HEK293 (cell line): Measurements from ENCODE around the gene TMEM140.

ENCODE experiments used
- CTCF ChIP-seq: fragments of 450-650 bp; formaldehyde crosslinking; IDR thresholded peaks from 2 replicates; pipeline ENCODE4 v1.5.1; 2016; ENCODE audit warnings: missing biosample characterization, missing genetic modification characterization
- FEZF1 ChIP-seq: fragments of 450-650 bp; formaldehyde crosslinking; IDR thresholded peaks from 2 replicates; pipeline ENCODE4 v1.5.1; 2016; ENCODE audit warnings: missing biosample characterization, missing genetic modification characterization
- HOXA7 ChIP-seq: sonication (generic); formaldehyde crosslinking; IDR thresholded peaks from 2 replicates; pipeline ENCODE4 v1.8.1; 2022; ENCODE audit warnings: missing genetic modification reagents, borderline replicate concordance
- ZBTB21 ChIP-seq: fragments of 450-650 bp; formaldehyde crosslinking; IDR thresholded peaks from 2 replicates; pipeline ENCODE4 v1.5.1; 2017; ENCODE audit warnings: missing biosample characterization, missing genetic modification characterization
- ZBTB7A ChIP-seq: fragments of 450-650 bp; formaldehyde crosslinking; IDR thresholded peaks from 2 replicates; pipeline ENCODE4 v1.5.1; 2016; ENCODE audit warnings: low read depth, missing biosample characterization, missing genetic modification characterization
- ZNF112 ChIP-seq: fragments of 450-650 bp; formaldehyde crosslinking; IDR thresholded peaks from 2 replicates; pipeline ENCODE4 v1.5.0; 2017; ENCODE audit warnings: missing biosample characterization, missing genetic modification characterization
- ZNF175 ChIP-seq: fragments of 450-650 bp; formaldehyde crosslinking; IDR thresholded peaks from 2 replicates; pipeline ENCODE4 v1.5.1; 2016; ENCODE audit warnings: missing biosample characterization, missing genetic modification characterization
- ZNF24 ChIP-seq: fragments of 450-650 bp; formaldehyde crosslinking; IDR thresholded peaks from 2 replicates; pipeline ENCODE4 v1.5.1; 2016; ENCODE audit warnings: missing biosample characterization, missing genetic modification characterization
- ZNF274 ChIP-seq, 2 experiments: fragments of 200-500 bp in 1 of 2; fragments of 450-650 bp in 1 of 2; sonication (Bioruptor generic) in 1 of 2; formaldehyde crosslinking in 1 of 2; IDR thresholded peaks; 2 replicates each; pipeline versions ENCODE4 v1.5.1 to v1.6.1; 2014 to 2016; ENCODE audit warnings: borderline replicate concordance in 1 of 2, inconsistent platforms in 1 of 2, low read length in 1 of 2, missing biosample characterization in 1 of 2, missing genetic modification characterization in 1 of 2
- ZNF423 ChIP-seq: fragments of 450-650 bp; formaldehyde crosslinking; IDR thresholded peaks from 2 replicates; pipeline ENCODE4 v1.5.1; 2016; ENCODE audit warnings: missing biosample characterization, missing genetic modification characterization
- ZNF660 ChIP-seq: fragments of 450-650 bp; IDR thresholded peaks from 2 replicates; pipeline ENCODE4 v1.5.1; 2018; ENCODE audit warnings: missing biosample characterization, mild to moderate bottlenecking, missing genetic modification characterization
- ZNF670 ChIP-seq: fragments of 450-650 bp; formaldehyde crosslinking; IDR thresholded peaks from 2 replicates; pipeline ENCODE4 v1.5.1; 2016; ENCODE audit warnings: missing biosample characterization, missing genetic modification characterization, low read depth

GRCh38 chr7:135207406-135208101 lies 59.7 kb downstream of the TMEM140 start:
- TF ChIP-seq ZNF24 (no peak), ZNF670 (tag by site-specific recombination) (no peak), CTCF (tag by site-specific recombination) (no peak), ZNF112 (tag by site-specific recombination) (no peak), ZNF175 (tag by site-specific recombination) (no peak), ZNF660 (tag by site-specific recombination) (no peak), ZNF274 (IDR thresholded peaks at IDR 0.05; ENCODE audit: low read length) (no peak), ZNF274 (tag by site-specific recombination; IDR thresholded peaks at IDR 0.05; ENCODE audit: borderline replicate concordance) (no peak), ZBTB21 (tag by site-specific recombination) (no peak), ZBTB7A (no peak), FEZF1 (tag by site-specific recombination) (no peak), HOXA7 (CRISPR knock-in tag) (no peak), ZNF423 (no peak)
